PC-9 (cell line): ENCODE data around the gene PBX1. TPM values are rescaled to one million over a fixed set of nuclear protein-coding genes. Genes with fewer than 3 reads are reported as not detected.
A peak's percentile ranks its signal among the peaks of the same experiment; 100 is the strongest.

Experiments
- BruUV-seq: library from RNA; stranded (reverse); fragments of 400-500 nt; replicated peaks from 2 replicates; lab custom pipeline; 2021; lab: Mats Ljungman, UMichigan
- CTCF ChIA-PET: fragments of 300-600 bp; sonication (Branson Sonifier 250); formaldehyde crosslinking; loops from one replicate; lab custom pipeline; 2022; ENCODE audit warnings: antibody characterized with exemption; lab: Charles Lee
- POLR2A ChIA-PET: fragments of 300-600 bp; sonication (Branson Sonifier 250); formaldehyde crosslinking; loops from one replicate; lab custom pipeline; 2022; ENCODE audit warnings: antibody characterized with exemption; ENCODE audit not compliant: unreplicated experiment; lab: Charles Lee
- DNase-seq, 2 experiments: peaks; one replicate each; pipeline versions ENCODE4 v3.0.0 to v3.0.0-alpha.2; 2015 to 2022; ENCODE audit warnings: mixed read lengths in 1 of 2
- H2AFZ ChIP-seq: fragments of 200-600 bp; sonication (generic); 2 replicates; pipeline ENCODE4 v1.8.1; 2017; ENCODE audit warnings: antibody characterized with exemption
- H3F3A ChIP-seq: fragments of 200-600 bp; sonication (generic); 2 replicates; pipeline ENCODE4 v1.8.1; 2017; ENCODE audit warnings: antibody characterized with exemption, mild to moderate bottlenecking, low read depth; ENCODE audit not compliant: insufficient read depth
- H3K27ac ChIP-seq: fragments of 200-600 bp; sonication (generic); 2 replicates; pipeline ENCODE4 v1.6.1; 2016; ENCODE audit warnings: mixed run types
- H3K27me3 ChIP-seq: fragments of 200-600 bp; sonication (generic); 2 replicates; pipeline ENCODE4 v1.6.1; 2016; ENCODE audit warnings: low read depth, mixed run types; ENCODE audit not compliant: insufficient read depth
- H3K36me3 ChIP-seq: fragments of 200-600 bp; sonication (generic); 2 replicates; pipeline ENCODE4 v1.6.1; 2016; ENCODE audit warnings: low read depth, mixed run types
- H3K4me1 ChIP-seq: fragments of 200-600 bp; sonication (generic); replicated peaks from 2 replicates; pipeline ENCODE4 v1.6.1; 2016; ENCODE audit warnings: mixed run types; ENCODE audit not compliant: insufficient read depth
- H3K4me2 ChIP-seq: fragments of 200-600 bp; sonication (generic); 2 replicates; pipeline ENCODE4 v1.6.1; 2017; ENCODE audit warnings: mixed run types
- H3K4me3 ChIP-seq: fragments of 200-600 bp; sonication (generic); 2 replicates; pipeline ENCODE4 v1.6.1; 2016; ENCODE audit warnings: mixed run types
- H3K79me2 ChIP-seq: fragments of 200-600 bp; sonication (generic); 2 replicates; pipeline ENCODE4 v1.6.1; 2017; ENCODE audit warnings: low read depth, mixed run types
- H3K9me2 ChIP-seq: fragments of 200-600 bp; sonication (generic); 2 replicates; pipeline ENCODE4 v1.8.1; 2017; ENCODE audit warnings: mild to moderate bottlenecking; ENCODE audit not compliant: insufficient read depth
- H3K9me3 ChIP-seq: fragments of 200-600 bp; sonication (generic); 2 replicates; pipeline ENCODE4 v1.8.1; 2016; ENCODE audit warnings: low read depth; ENCODE audit not compliant: insufficient read depth
- H4K20me1 ChIP-seq: fragments of 200-600 bp; sonication (generic); 2 replicates; pipeline ENCODE4 v1.8.1; 2017; ENCODE audit not compliant: insufficient read depth
- CTCF ChIP-seq: fragments of 200-600 bp; sonication (generic); conservative IDR thresholded peaks from 2 replicates; pipeline ENCODE4 v1.6.1; 2017; ENCODE audit warnings: mixed run types, antibody characterized with exemption, mild to moderate bottlenecking, moderate library complexity
- EZH2 ChIP-seq: fragments of 200-600 bp; sonication (generic); IDR thresholded peaks from 2 replicates; pipeline ENCODE4 v1.8.0; 2017; ENCODE audit warnings: antibody characterized with exemption, low read depth
- intact Hi-C: fragments of 100-400 bp; cut with micrococcal nuclease; formaldehyde crosslinking; loops from one replicate; pipeline ENCODE4 v1.10.0; 2022; ENCODE audit not compliant: unreplicated experiment
- total RNA-seq: library from RNA; stranded (reverse); gene quantifications from 2 replicates; pipeline ENCODE4 v1.2.3, GENCODE V29; 2021

The PBX1 gene
- total RNA-seq, 1 experiment from 2014 or later, result 57.7 TPM

DNA sequence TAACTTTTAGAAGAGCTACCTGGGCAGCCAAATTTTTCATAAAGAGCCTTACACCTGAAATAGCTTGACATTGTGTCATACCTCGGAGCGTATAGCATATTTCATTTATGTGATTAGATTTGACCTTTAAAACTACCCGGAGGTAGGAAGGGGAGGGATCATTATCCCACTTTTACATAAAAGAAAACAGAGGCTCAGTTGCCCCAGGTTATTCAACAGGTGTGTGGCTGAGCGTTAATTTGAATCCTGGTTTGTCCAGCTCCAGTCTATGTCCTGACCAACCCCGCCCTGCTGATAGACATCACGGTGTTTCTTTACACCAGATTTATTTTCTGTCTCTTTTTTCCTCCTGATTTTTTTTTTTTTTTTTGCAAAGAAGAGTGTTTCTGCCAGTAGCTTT lies 39.7 kb downstream of the PBX1 start:
- Histone ChIP-seq H3F3A (peaks cover 37% of the 10 kb centered on the region), H3K36me3 (peaks cover 11% of the 10 kb centered on the region), H3K4me2 (peak overlapping the region; percentile 46), H2AFZ (no peak overlapping the region; the same call in 1 of the 2 replicates), H3K79me2 (peaks cover 25% of the 10 kb centered on the region), H3K27me3 (no peaks in the 10 kb centered on the region), H3K9me2 (no peaks in the 10 kb centered on the region), H3K4me1 (peaks cover 71% of the 10 kb centered on the region), H4K20me1 (no peaks in the 10 kb centered on the region), H3K4me3 (peak overlapping the region; percentile 2; the same call in 1 of the 2 replicates), H3K9me3 (no peaks in the 10 kb centered on the region), H3K27ac (peak overlapping the region; percentile 69)
- ChIA-PET POLR2A (interaction anchor here (0.6 to 0.7 kb wide), 3 partner anchors 13 to 150 kb away, joined by 3 to 18 read pairs (median 9); no protein-coding TSS in a partner anchor), CTCF (no interaction called here)
- intact Hi-C loops, result no loop called here
- TF ChIP-seq EZH2 (no peak), CTCF (no peak)
- peak; percentile 31 to 78 for DNase-seq
- no TSS peak for BruUV-seq

GRCh38 chr1:164599272-164599671 lies 40.3 kb downstream of the PBX1 start:
- Histone ChIP-seq H3K4me2 (no peak overlapping the region; the same call in 1 of the 2 replicates), H3K27me3 (no peaks in the 10 kb centered on the region), H3K27ac (0 out of 2 replicates have a peak overlapping the region, but pooled peaks have one; percentile 14), H3K9me3 (no peaks in the 10 kb centered on the region), H3K4me1 (peaks cover 76% of the 10 kb centered on the region), H3F3A (peaks cover 37% of the 10 kb centered on the region), H3K9me2 (no peaks in the 10 kb centered on the region), H3K36me3 (peaks cover 14% of the 10 kb centered on the region), H2AFZ (no peak overlapping the region), H4K20me1 (no peaks in the 10 kb centered on the region), H3K4me3 (no peak overlapping the region), H3K79me2 (peaks cover 23% of the 10 kb centered on the region; the same call in 1 of the 2 replicates)
- BruUV-seq, result no TSS peak
- ChIA-PET CTCF (interaction anchor here (0.6 kb wide), 1 partner anchor 174 kb away, joined by 4 read pairs; no protein-coding TSS in a partner anchor), POLR2A (interaction anchor here (0.6 kb wide), 1 partner anchor 91 kb away, joined by 18 read pairs; no protein-coding TSS in a partner anchor)
- TF ChIP-seq CTCF, result no peak
- TF ChIP-seq EZH2, result no peak
- DNase-seq, result no peak
- intact Hi-C loops, result no loop called here

DNA sequence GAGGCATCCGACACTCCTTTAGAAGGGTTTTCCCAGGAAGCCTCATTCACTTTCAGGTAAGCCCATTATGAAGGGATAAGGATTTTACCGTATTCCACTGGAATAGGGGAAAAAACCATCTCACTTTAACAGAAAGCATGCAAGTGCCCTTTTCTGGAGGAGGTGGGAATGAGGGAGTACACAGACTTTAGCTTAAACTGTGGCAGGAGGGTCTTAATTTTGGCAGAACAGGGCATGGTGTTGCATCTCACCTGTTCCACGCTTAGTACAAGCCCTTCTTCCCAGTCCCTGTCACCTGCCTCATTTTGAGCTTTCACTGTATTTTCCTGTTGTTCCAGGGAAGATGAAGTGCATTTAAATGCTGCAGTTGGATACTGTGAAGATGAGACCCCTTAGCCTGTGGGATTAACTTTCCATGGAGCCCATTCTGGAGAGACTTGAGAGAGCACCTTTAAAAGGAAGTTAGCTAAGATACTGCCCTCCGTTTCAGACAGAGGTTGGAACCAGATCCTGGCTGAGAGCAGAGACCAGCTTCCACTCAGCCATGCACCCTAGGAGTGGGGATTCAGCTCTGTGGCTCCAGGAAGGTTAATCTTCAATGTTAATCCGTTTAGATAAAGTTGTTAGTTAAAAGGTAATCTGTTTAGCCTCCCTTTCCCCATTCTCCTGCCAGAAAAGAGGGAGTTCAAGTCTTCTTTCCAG lies 42.6 kb downstream of the PBX1 start:
- ChIA-PET CTCF (interaction anchor here (1.3 kb wide), 1 partner anchor 59 kb away, joined by 3 read pairs; no protein-coding TSS in a partner anchor), POLR2A (interaction anchor here (0.8 to 1.3 kb wide), 3 partner anchors 10 to 1044 kb away, joined by 4 to 15 read pairs (median 14); partner anchors contain the start of gene PBX1)
- no peak for DNase-seq
- Histone ChIP-seq H3K9me2 (no peaks in the 10 kb centered on the region), H3K4me3 (peak overlapping the region; percentile 49; the same call in 1 of the 2 replicates), H3K9me3 (no peaks in the 10 kb centered on the region), H3K27me3 (no peaks in the 10 kb centered on the region), H3K36me3 (peaks cover 17% of the 10 kb centered on the region), H3K4me1 (peaks cover 75% of the 10 kb centered on the region), H3F3A (peaks cover 37% of the 10 kb centered on the region), H3K27ac (peak overlapping the region; percentile 95), H3K79me2 (peaks cover 35% of the 10 kb centered on the region), H4K20me1 (no peaks in the 10 kb centered on the region), H2AFZ (peak overlapping the region; percentile 26), H3K4me2 (peak overlapping the region; percentile 83)
- no TSS peak for BruUV-seq
- TF ChIP-seq CTCF, result no peak
- no peak for TF ChIP-seq EZH2
- intact Hi-C loops, result loop anchor here (1.0 to 10.0 kb wide), 10 partner anchors 9 to 563 kb away; no protein-coding TSS in a partner anchor
